ENCODE measurements around the gene LRRC1.
"Not testable (repeated sequence)": the region's sequence is repeated elsewhere in the genome, so short reads cannot be mapped to it uniquely, and the experiment has no call there.

Gene LRRC1

GRCh38 chr6:53793318-53794136 is 1.3 kb upstream of the LRRC1 start:
- DNase-seq = peak; percentile 29

GRCh38 chr6:53794137-53794719 is 577 bp upstream of the LRRC1 start:
- DNase-seq = peak; percentile 39

- no peak for DNase-seq
Observed at GRCh38 chr6:53795340-53795701, 516 bp downstream of the LRRC1 start.

- peak; percentile 6 for DNase-seq
Observed at GRCh38 chr6:53795702-53796450, 1.1 kb downstream of the LRRC1 start.

GRCh38 chr6:53796451-53796780 is 1.6 kb downstream of the LRRC1 start:
- no peak for DNase-seq

- DNase-seq = no peak
Observed at GRCh38 chr6:53796791-53797190, 2.0 kb downstream of the LRRC1 start.

GRCh38 chr6:53797304-53797703 is 2.5 kb downstream of the LRRC1 start:
- DNase-seq = no peak

GRCh38 chr6:53799340-53799739 is 4.5 kb downstream of the LRRC1 start:
- DNase-seq = no peak

GRCh38 chr6:53801022-53801421 is 6.2 kb downstream of the LRRC1 start:
- DNase-seq = no peak

GRCh38 chr6:53802582-53802981 is 7.8 kb downstream of the LRRC1 start:
- DNase-seq = no peak

- no peak for DNase-seq
Observed at GRCh38 chr6:53803081-53803860, 8.5 kb downstream of the LRRC1 start.

GRCh38 chr6:53805016-53805415 is 10.2 kb downstream of the LRRC1 start:
- DNase-seq = no peak

GRCh38 chr6:53805725-53806124 is 10.9 kb downstream of the LRRC1 start:
- DNase-seq = no peak

- not testable (repeated sequence) for DNase-seq
Observed at GRCh38 chr6:53807606-53808005, 12.8 kb downstream of the LRRC1 start.

- no peak for DNase-seq
Observed at GRCh38 chr6:53808302-53808881, 13.6 kb downstream of the LRRC1 start.

- DNase-seq = no peak
Observed at GRCh38 chr6:53809691-53810090, 14.9 kb downstream of the LRRC1 start.

- DNase-seq = no peak
Observed at GRCh38 chr6:53811082-53811481, 16.3 kb downstream of the LRRC1 start.

GRCh38 chr6:53811746-53812145 is 16.9 kb downstream of the LRRC1 start:
- DNase-seq = no peak

- no peak for DNase-seq
Observed at GRCh38 chr6:53813096-53813495, 18.3 kb downstream of the LRRC1 start.

- no peak for DNase-seq
Observed at GRCh38 chr6:53813801-53814200, 19.0 kb downstream of the LRRC1 start.

GRCh38 chr6:53814353-53814752 is 19.5 kb downstream of the LRRC1 start:
- no peak for DNase-seq

- no peak for DNase-seq
Observed at GRCh38 chr6:53815381-53816119, 20.7 kb downstream of the LRRC1 start.

Measured in stimulated activated CD4-positive, alpha-beta T cell treated with anti-CD3 and anti-CD28 coated beads, Interleukin-12 subunit alpha, Interleukin-12 subunit beta, amount 100 ng/mL, for 4 hours (primary cell).